GM18868 (cell line): ENCODE data around the gene ARHGEF4.

Experiments
- ATAC-seq: cut with Tn5 transposase; IDR thresholded peaks from one replicate; pipeline ENCODE4 v1.9.1; 2021; ENCODE audit warnings: mild to moderate bottlenecking, moderate library complexity; ENCODE audit not compliant: unreplicated experiment

Gene ARHGEF4

GRCh38 chr2:131005216-131005935 is 168.7 kb downstream of the ARHGEF4 start:
- ATAC-seq, result no peak

GRCh38 chr2:131006561-131006960 is 169.8 kb downstream of the ARHGEF4 start:
- no peak for ATAC-seq

GRCh38 chr2:131008967-131009366 is 172.3 kb downstream of the ARHGEF4 start:
- ATAC-seq, result no peak

GRCh38 chr2:131009713-131010475 is 173.2 kb downstream of the ARHGEF4 start:
- no peak for ATAC-seq

GRCh38 chr2:131010566-131010965 is 173.9 kb downstream of the ARHGEF4 start:
- ATAC-seq, result no peak

- no peak for ATAC-seq
Measured at GRCh38 chr2:131011486-131011885, 174.8 kb downstream of the ARHGEF4 start.

GRCh38 chr2:131014141-131014540 is 177.4 kb downstream of the ARHGEF4 start:
- no peak for ATAC-seq

- ATAC-seq, result no peak
Measured at GRCh38 chr2:131015764-131016163, 179.1 kb downstream of the ARHGEF4 start.

- no peak for ATAC-seq
Measured at GRCh38 chr2:131016826-131017741, 180.4 kb downstream of the ARHGEF4 start.

GRCh38 chr2:131022731-131023130 is 186.0 kb downstream of the ARHGEF4 start:
- no peak for ATAC-seq

- no peak for ATAC-seq
Measured at GRCh38 chr2:131023758-131024157, 187.0 kb downstream of the ARHGEF4 start.

GRCh38 chr2:131026919-131027318 is 190.2 kb downstream of the ARHGEF4 start:
- ATAC-seq, result no peak

GRCh38 chr2:131027566-131028528 is 191.1 kb downstream of the ARHGEF4 start:
- ATAC-seq, result no peak

GRCh38 chr2:131029812-131030211 is 193.1 kb downstream of the ARHGEF4 start:
- ATAC-seq, result no peak

GRCh38 chr2:131030478-131030971 is 193.8 kb downstream of the ARHGEF4 start:
- no peak for ATAC-seq

GRCh38 chr2:131031431-131031841 is 194.7 kb downstream of the ARHGEF4 start:
- no peak for ATAC-seq

- ATAC-seq, result no peak
Measured at GRCh38 chr2:131031875-131032274, 195.2 kb downstream of the ARHGEF4 start.

GRCh38 chr2:131032393-131032836 is 195.7 kb downstream of the ARHGEF4 start:
- no peak for ATAC-seq

GRCh38 chr2:131033786-131034121 is 197.0 kb downstream of the ARHGEF4 start:
- ATAC-seq, result no peak
